ENCODE measurements around the gene CNKSR2. TPM values are rescaled to one million over a fixed set of nuclear protein-coding genes. Genes with fewer than 3 reads are reported as not detected.

CNKSR2 gene
- total and polyA plus RNA-seq, 2 experiments from 2014 or later, result 13.9 to 40.9 TPM

- Histone ChIP-seq H3K27ac (ENCODE audit: low read depth) (no peak overlapping the region), H3K36me3 (ENCODE audit: insufficient read depth) (no peaks in the 10 kb centered on the region), H3K79me2 (replicated peaks; ENCODE audit: insufficient read depth) (no peaks in the 10 kb centered on the region), H2AFZ (no peak overlapping the region), H3K27me3 (ENCODE audit: insufficient read depth) (no peaks in the 10 kb centered on the region), H3K4me1 (ENCODE audit: insufficient read depth) (peaks cover 6% of the 10 kb centered on the region; the same call in 1 of the 2 replicates), H3K9me2 (ENCODE audit: insufficient read depth) (no peaks in the 10 kb centered on the region), H3F3A (replicated peaks; ENCODE audit: low read depth) (no peaks in the 10 kb centered on the region), H3K4me3 (no peak overlapping the region), H3K4me2 (no peak overlapping the region), H4K20me1 (replicated peaks; ENCODE audit: insufficient read depth) (no peaks in the 10 kb centered on the region)
- Mint-ChIP-seq H3K36me3 (ENCODE audit: low read depth) (no peaks in the 10 kb centered on the region), H3K4me3 (no peak overlapping the region), H3K9me3 (no peaks in the 10 kb centered on the region), H3K27me3 (ENCODE audit: insufficient read depth, low read depth, poor library complexity) (no peaks in the 10 kb centered on the region), H3K27ac (no peak overlapping the region), H3K4me1 (peaks cover 5% of the 10 kb centered on the region; the same call in 2 of the 3 replicates)
- ATAC-seq (no peak), DNase-seq (ENCODE audit: low spot score) (no peak)
- TF ChIP-seq NANOG (IDR thresholded peaks at IDR 0.05; ENCODE audit: borderline replicate concordance) (no peak), STAT1 (IDR thresholded peaks at IDR 0.05; ENCODE audit: unreplicated experiment) (no peak), ETS1 (IDR thresholded peaks at IDR 0.05) (no peak), ZNF331 (CRISPR knock-in tag; IDR thresholded peaks at IDR 0.05; ENCODE audit: low read depth) (no peak)
Measured at GRCh38 chrX:21503593-21503992, 129.4 kb downstream of the CNKSR2 start.

- no peaks in the 10 kb centered on the region for H3K27me3 ChIP-seq (ENCODE audit: insufficient read depth)
- Mint-ChIP-seq H3K4me3 (no peak overlapping the region), H3K9me3 (no peaks in the 10 kb centered on the region), H3K27ac (no peak overlapping the region), H3K36me3 (ENCODE audit: low read depth) (no peaks in the 10 kb centered on the region), H3K27me3 (ENCODE audit: insufficient read depth, low read depth, poor library complexity) (no peaks in the 10 kb centered on the region), H3K4me1 (peaks cover 5% of the 10 kb centered on the region; the same call in 2 of the 3 replicates)
- H4K20me1 ChIP-seq (replicated peaks; ENCODE audit: insufficient read depth), result no peaks in the 10 kb centered on the region
- H3K4me1 ChIP-seq (ENCODE audit: insufficient read depth), result peaks cover 6% of the 10 kb centered on the region; the same call in 1 of the 2 replicates
- H3K4me3 ChIP-seq, result no peak overlapping the region
- no peaks in the 10 kb centered on the region for H3K9me2 ChIP-seq (ENCODE audit: insufficient read depth)
- no peak overlapping the region for H3K27ac ChIP-seq (ENCODE audit: low read depth)
- H3K79me2 ChIP-seq (replicated peaks; ENCODE audit: insufficient read depth), result no peaks in the 10 kb centered on the region
- H3K36me3 ChIP-seq (ENCODE audit: insufficient read depth), result no peaks in the 10 kb centered on the region
- ATAC-seq (no peak), DNase-seq (ENCODE audit: low spot score) (no peak)
- H2AFZ ChIP-seq, result no peak overlapping the region
- H3K4me2 ChIP-seq, result no peak overlapping the region
- no peaks in the 10 kb centered on the region for H3F3A ChIP-seq (replicated peaks; ENCODE audit: low read depth)
- no peak for TF ChIP-seq JUNB (IDR thresholded peaks at IDR 0.05; ENCODE audit: unreplicated experiment)
- no peak for TF ChIP-seq REST (IDR thresholded peaks at IDR 0.05; ENCODE audit: unreplicated experiment)
- TF ChIP-seq ETS1 (IDR thresholded peaks at IDR 0.05), result no peak
- no peak for TF ChIP-seq NANOG (IDR thresholded peaks at IDR 0.05; ENCODE audit: borderline replicate concordance)
- no peak for TF ChIP-seq CTCF (conservative IDR thresholded peaks at IDR 0.05; ENCODE audit: low read depth in 2 of 2)
- no peak for TF ChIP-seq STAT1 (IDR thresholded peaks at IDR 0.05; ENCODE audit: unreplicated experiment)
- no peak for TF ChIP-seq ZNF114 (CRISPR knock-in tag; IDR thresholded peaks at IDR 0.05)
Measured at GRCh38 chrX:21509912-21510311, 135.7 kb downstream of the CNKSR2 start.
